GM23338 (cell line): ENCODE results near the gene TSPAN4. TPM values are rescaled to one million over a fixed set of nuclear protein-coding genes. Genes with fewer than 3 reads are reported as not detected.

Experiments
- ATAC-seq: fragments of 200-7000 bp; cut with Tn5 transposase; 3 replicates; pipeline ENCODE4 v1.9.1; 2020
- DNase-seq: peaks from one replicate; pipeline ENCODE4 v3.0.0-alpha.2; 2015; ENCODE audit warnings: low spot score
- H2AFZ ChIP-seq: fragments of 200-600 bp; sonication (generic); 2 replicates; pipeline ENCODE4 v1.8.0; 2016; ENCODE audit warnings: antibody characterized with exemption, mild to moderate bottlenecking, moderate library complexity
- H3F3A ChIP-seq: fragments of 200-600 bp; sonication (generic); replicated peaks from 2 replicates; pipeline ENCODE4 v1.8.0; 2017; ENCODE audit warnings: antibody characterized with exemption, mixed run types, low read depth
- H3K27ac ChIP-seq: fragments of 200-600 bp; sonication (generic); 2 replicates; pipeline ENCODE4 v1.6.1; 2016; ENCODE audit warnings: low read depth
- H3K27me3 ChIP-seq: fragments of 200-600 bp; sonication (generic); 2 replicates; pipeline ENCODE4 v1.8.0; 2016; ENCODE audit warnings: mild to moderate bottlenecking, mixed run types, moderate library complexity; ENCODE audit not compliant: insufficient read depth
- H3K36me3 ChIP-seq: fragments of 200-600 bp; sonication (generic); 2 replicates; pipeline ENCODE4 v1.8.0; 2016; ENCODE audit warnings: mild to moderate bottlenecking; ENCODE audit not compliant: insufficient read depth
- H3K4me1 ChIP-seq: fragments of 200-600 bp; sonication (generic); 2 replicates; pipeline ENCODE4 v1.8.0; 2016; ENCODE audit warnings: mild to moderate bottlenecking, moderate library complexity; ENCODE audit not compliant: insufficient read depth
- H3K4me2 ChIP-seq: fragments of 200-600 bp; sonication (generic); 2 replicates; pipeline ENCODE4 v1.7.1; 2017; ENCODE audit warnings: mixed run types
- H3K4me3 ChIP-seq: fragments of 200-600 bp; sonication (generic); 2 replicates; pipeline ENCODE4 v1.6.1; 2016; ENCODE audit warnings: mixed run types
- H3K79me2 ChIP-seq: fragments of 200-600 bp; sonication (generic); replicated peaks from 2 replicates; pipeline ENCODE4 v1.8.0; 2017; ENCODE audit warnings: mild to moderate bottlenecking; ENCODE audit not compliant: insufficient read depth
- H3K9me2 ChIP-seq: fragments of 200-600 bp; sonication (generic); 2 replicates; pipeline ENCODE4 v1.8.0; 2017; ENCODE audit not compliant: insufficient read depth
- H4K20me1 ChIP-seq: fragments of 200-600 bp; sonication (generic); replicated peaks from 2 replicates; pipeline ENCODE4 v1.8.0; 2017; ENCODE audit warnings: mild to moderate bottlenecking; ENCODE audit not compliant: insufficient read depth
- H3K27ac Mint-ChIP-seq: 2 replicates; pipeline ENCODE4 v1.8.0; 2020; ENCODE audit warnings: inconsistent platforms, mild to moderate bottlenecking, moderate library complexity, mixed read lengths
- H3K27me3 Mint-ChIP-seq: 3 replicates; pipeline ENCODE4 v1.8.0; 2022; ENCODE audit warnings: low read depth, mild to moderate bottlenecking, moderate library complexity, mixed read lengths, inconsistent platforms; ENCODE audit not compliant: insufficient read depth, poor library complexity
- H3K36me3 Mint-ChIP-seq: 3 replicates; pipeline ENCODE4 v1.8.0; 2021; ENCODE audit warnings: low read depth, mild to moderate bottlenecking, inconsistent platforms, moderate library complexity, mixed read lengths
- H3K4me1 Mint-ChIP-seq: 3 replicates; pipeline ENCODE4 v1.8.0; 2020; ENCODE audit warnings: mild to moderate bottlenecking, inconsistent platforms, mixed read lengths
- H3K4me3 Mint-ChIP-seq: 3 replicates; pipeline ENCODE4 v1.8.0; 2021; ENCODE audit warnings: moderate library complexity, mild to moderate bottlenecking, inconsistent platforms, mixed read lengths
- H3K9me3 Mint-ChIP-seq: 3 replicates; pipeline ENCODE4 v1.8.0; 2020; ENCODE audit warnings: moderate library complexity, mild to moderate bottlenecking, inconsistent platforms, mixed read lengths
- CREB1 ChIP-seq: fragments of 250-450 bp; sonication (Bioruptor Pico); IDR thresholded peaks from 2 replicates; pipeline ENCODE4 v1.5.0; 2020; ENCODE audit warnings: low read depth, mild to moderate bottlenecking, moderate library complexity
- CTCF ChIP-seq, 2 experiments: fragments of 200-600 bp in 1 of 2; sonication (generic) in 1 of 2; conservative IDR thresholded peaks; 2 replicates each; pipeline versions ENCODE4 v1.5.1 to v1.6.1; 2016 to 2017; ENCODE audit warnings: antibody characterized with exemption in 2 of 2, low read depth in 2 of 2, mild to moderate bottlenecking in 2 of 2, moderate library complexity in 1 of 2
- ETS1 ChIP-seq: IDR thresholded peaks from 2 replicates; pipeline ENCODE4 v1.6.1; 2016; ENCODE audit warnings: antibody characterized with exemption
- EZH2 ChIP-seq: fragments of 200-600 bp; sonication (generic); IDR thresholded peaks from one replicate; pipeline ENCODE4 v1.8.0; 2017; ENCODE audit warnings: antibody characterized with exemption, mild to moderate bottlenecking, low read depth; ENCODE audit not compliant: unreplicated experiment
- EZH2phosphoT487 ChIP-seq: fragments of 200-600 bp; sonication (generic); IDR thresholded peaks from one replicate; pipeline ENCODE4 v1.8.1; 2018; ENCODE audit warnings: antibody characterized with exemption; ENCODE audit not compliant: unreplicated experiment
- JUNB ChIP-seq: IDR thresholded peaks from one replicate; pipeline ENCODE4 v1.6.1; 2016; ENCODE audit warnings: antibody characterized with exemption; ENCODE audit not compliant: unreplicated experiment
- NANOG ChIP-seq: IDR thresholded peaks from 2 replicates; pipeline ENCODE4 v1.6.1; 2016; ENCODE audit warnings: antibody characterized with exemption, borderline replicate concordance
- POLR2AphosphoS5 ChIP-seq: IDR thresholded peaks from 2 replicates; pipeline ENCODE4 v1.6.1; 2016; ENCODE audit warnings: antibody characterized with exemption, low read depth
- REST ChIP-seq: IDR thresholded peaks from one replicate; pipeline ENCODE4 v1.6.1; 2018; ENCODE audit warnings: antibody characterized with exemption; ENCODE audit not compliant: unreplicated experiment
- STAT1 ChIP-seq: IDR thresholded peaks from one replicate; pipeline ENCODE4 v1.6.1; 2016; ENCODE audit warnings: antibody characterized with exemption; ENCODE audit not compliant: unreplicated experiment
- ZNF114 ChIP-seq: fragments of 250-450 bp; sonication (Bioruptor Pico); IDR thresholded peaks from 2 replicates; pipeline ENCODE4 v1.5.0; 2020; ENCODE audit warnings: mild to moderate bottlenecking, moderate library complexity
- ZNF331 ChIP-seq: fragments of 250-450 bp; sonication (Bioruptor Pico); IDR thresholded peaks from 2 replicates; pipeline ENCODE4 v1.5.0; 2020; ENCODE audit warnings: low read depth, mild to moderate bottlenecking, moderate library complexity
- polyA plus RNA-seq: library from polyadenylated mRNA; unstranded; fragments of >200 nt; fragmentation: Nextera tagmentation; extraction: Ambion mirVana; gene quantifications from 2 replicates; pipeline ENCODE4 v1.2.1, GENCODE V29; 2016
- total RNA-seq: library from RNA; depleted of rRNA; stranded (reverse); fragments of >200 nt; shearing (Covaris generic); gene quantifications from 2 replicates; pipeline ENCODE4 v1.2.3, GENCODE V29; 2014

Gene TSPAN4
- total and polyA plus RNA-seq, 2 experiments from 2014 or later, result 76.8 to 150 TPM

- peak overlapping the region; percentile 99 for H3K4me2 ChIP-seq
- peak overlapping the region; percentile 98 for H3K4me3 ChIP-seq
- no peaks in the 10 kb centered on the region for H3K9me2 ChIP-seq
- peak in 1 of 2 experiments; percentile 20; a peak in 2 of 4 replicates for TF ChIP-seq CTCF (conservative IDR thresholded peaks at IDR 0.05; ENCODE audit: low read depth in 2 of 2)
- no peak for TF ChIP-seq ZNF331 (CRISPR knock-in tag)
- Mint-ChIP-seq H3K4me3 (peak overlapping the region; percentile 94), H3K27ac (peak overlapping the region; percentile 93), H3K27me3 (peaks cover 39% of the 10 kb centered on the region), H3K4me1 (peaks cover 21% of the 10 kb centered on the region), H3K36me3 (peaks cover 46% of the 10 kb centered on the region), H3K9me3 (peaks cover 5% of the 10 kb centered on the region; the same call in 1 of the 3 replicates)
- peaks cover 38% of the 10 kb centered on the region for H3K79me2 ChIP-seq
- H3K36me3 ChIP-seq, result peaks cover 22% of the 10 kb centered on the region
- no peak overlapping the region for H2AFZ ChIP-seq
- H3K27ac ChIP-seq, result peak overlapping the region; percentile 86
- no peak for ATAC-seq
- H4K20me1 ChIP-seq, result peaks cover 20% of the 10 kb centered on the region
- peaks cover 54% of the 10 kb centered on the region for H3F3A ChIP-seq
- no peaks in the 10 kb centered on the region for H3K27me3 ChIP-seq
- no peak for DNase-seq
- peaks cover 13% of the 10 kb centered on the region for H3K4me1 ChIP-seq
These were observed 31.0 kb upstream of the TSPAN4 start for GRCh38 chr11:811446-812245.

- Mint-ChIP-seq H3K4me3 (peak overlapping the region; percentile 94), H3K9me3 (peaks cover 5% of the 10 kb centered on the region; the same call in 1 of the 3 replicates), H3K27me3 (peaks cover 39% of the 10 kb centered on the region), H3K4me1 (peaks cover 21% of the 10 kb centered on the region), H3K36me3 (peaks cover 46% of the 10 kb centered on the region), H3K27ac (0 out of 2 replicates have a peak overlapping the region, but pooled peaks have one; percentile 36)
- no peak overlapping the region for H3K4me3 ChIP-seq
- H2AFZ ChIP-seq, result no peak overlapping the region
- peak overlapping the region; percentile 94; the same call in 1 of the 2 replicates for H3K27ac ChIP-seq
- ATAC-seq (no peak), DNase-seq (no peak)
- H3K4me1 ChIP-seq, result peaks cover 13% of the 10 kb centered on the region
- peaks cover 37% of the 10 kb centered on the region for H3K79me2 ChIP-seq
- no peaks in the 10 kb centered on the region for H3K27me3 ChIP-seq
- H3K9me2 ChIP-seq, result no peaks in the 10 kb centered on the region
- H3K4me2 ChIP-seq, result no peak overlapping the region
- H3F3A ChIP-seq, result peaks cover 50% of the 10 kb centered on the region
- H3K36me3 ChIP-seq, result peaks cover 22% of the 10 kb centered on the region
- peaks cover 20% of the 10 kb centered on the region for H4K20me1 ChIP-seq
- TF ChIP-seq ETS1 (no peak), CREB1 (CRISPR knock-in tag) (no peak), ZNF114 (CRISPR knock-in tag) (no peak), EZH2 (no peak), JUNB (no peak), STAT1 (no peak), ZNF331 (CRISPR knock-in tag) (no peak), POLR2AphosphoS5 (no peak), EZH2phosphoT487 (no peak), CTCF (conservative IDR thresholded peaks at IDR 0.05; ENCODE audit: low read depth in 2 of 2) (no peak), REST (no peak), NANOG (no peak)
These were observed 30.3 kb upstream of the TSPAN4 start for GRCh38 chr11:812390-812789.
